Sciatic nerve (tissue), 2 donors: ENCODE data around the gene FERMT3. TPM values are rescaled to one million over a fixed set of nuclear protein-coding genes. Genes with fewer than 3 reads are reported as not detected.

Experiments used
- ATAC-seq: fragments of 200-7000 bp; cut with Tn5 transposase; one replicate; pipeline ENCODE4 v1.9.1; 2020; ENCODE audit warnings: mild to moderate bottlenecking, moderate library complexity
- DNase-seq: peaks from one replicate; pipeline ENCODE4 v3.0.0-alpha.2; 2020; ENCODE audit warnings: low spot score
- intact Hi-C: fragments of 100-400 bp; cut with DNase I; formaldehyde crosslinking; loops from one replicate; pipeline ENCODE4 v1.14.2; 2022
- total RNA-seq: library from RNA; stranded (reverse); fragmentation: NEBNext Ultra II Directional; extraction: Animal tissue kit (Norgen Biotek cat#: 25700); gene quantifications from one replicate; pipeline ENCODE4 v1.2.1, GENCODE V29; 2021
- donor health status: DM: no; HTN: no; CAD: no.
- donor health status: DM: no; HTN: no; CAD: no.

FERMT3 gene
- total RNA-seq, 1 donor from 2014 or later: 20.7 TPM

GRCh38 chr11:64230171-64230984 lies 23.9 kb downstream of the FERMT3 start, which contains the start of gene DNAJC4:
TSS of gene DNAJC4 (plus strand) at chr11:64230548. CDS start at chr11:64230855, 307 bp downstream.
- intact Hi-C loops: no loop called here
- peak; percentile 78 for ATAC-seq
- DNase-seq: peak; percentile 94

GRCh38 chr11:64230985-64231365 lies 24.5 kb downstream of the FERMT3 start:
- intact Hi-C loops: no loop called here
- DNase-seq (no peak), ATAC-seq (no peak)

- intact Hi-C loops: no loop called here
- ATAC-seq (no peak), DNase-seq (no peak)
Observed at GRCh38 chr11:64231546-64231945, 25.0 kb downstream of the FERMT3 start.

- DNase-seq (no peak), ATAC-seq (no peak)
- intact Hi-C loops: no loop called here
Observed at GRCh38 chr11:64232182-64232966, 25.9 kb downstream of the FERMT3 start.

GRCh38 chr11:64232967-64233315 lies 26.4 kb downstream of the FERMT3 start:
- ATAC-seq: no peak
- intact Hi-C loops: no loop called here
- no peak for DNase-seq

- DNase-seq (peak; percentile 87), ATAC-seq (peak; percentile 65)
- intact Hi-C loops: no loop called here
Observed at GRCh38 chr11:64233913-64234586, 27.5 kb downstream of the FERMT3 start, which contains the start of gene VEGFB. TSS of gene VEGFB (plus strand) at chr11:64234584. CDS start at chr11:64234834, 250 bp downstream.

GRCh38 chr11:64234647-64235379 lies 28.3 kb downstream of the FERMT3 start:
- ATAC-seq: peak; percentile 25
- DNase-seq: no peak
- intact Hi-C loops: no loop called here

GRCh38 chr11:64235437-64236161 lies 29.1 kb downstream of the FERMT3 start:
- intact Hi-C loops: no loop called here
- peak; percentile 56 for DNase-seq
- ATAC-seq: no peak

- intact Hi-C loops: no loop called here
- ATAC-seq (no peak), DNase-seq (no peak)
Observed at GRCh38 chr11:64237484-64237951, 31.0 kb downstream of the FERMT3 start.

GRCh38 chr11:64238076-64238475 lies 31.6 kb downstream of the FERMT3 start:
- intact Hi-C loops: no loop called here
- ATAC-seq: no peak
- no peak for DNase-seq

GRCh38 chr11:64238999-64239398 lies 32.5 kb downstream of the FERMT3 start:
- DNase-seq: no peak
- intact Hi-C loops: no loop called here
- no peak for ATAC-seq

GRCh38 chr11:64239662-64240434 lies 33.3 kb downstream of the FERMT3 start:
- intact Hi-C loops: no loop called here
- DNase-seq (no peak), ATAC-seq (no peak)

GRCh38 chr11:64240435-64241240 lies 34.1 kb downstream of the FERMT3 start, which contains the start of gene FKBP2:
TSS of gene FKBP2 (plus strand) at chr11:64241095. CDS start at chr11:64242388, 1,293 bp downstream.
- DNase-seq (peak; percentile 98), ATAC-seq (peak; percentile 84)
- intact Hi-C loops: no loop called here

GRCh38 chr11:64241241-64241490 lies 34.6 kb downstream of the FERMT3 start:
- peak; percentile 100 for DNase-seq
- ATAC-seq: peak; percentile 92
- intact Hi-C loops: no loop called here

- peak; percentile 82 for DNase-seq
- intact Hi-C loops: no loop called here
- ATAC-seq: peak; percentile 7
Observed at GRCh38 chr11:64241491-64242374, 35.2 kb downstream of the FERMT3 start.
